HG03571 (cell line): ENCODE data around the gene SNX27.

ENCODE experiments used
- ATAC-seq: cut with Tn5 transposase; IDR thresholded peaks from one replicate; pipeline ENCODE4 v1.9.1; 2021; ENCODE audit not compliant: unreplicated experiment

The SNX27 gene

DNA sequence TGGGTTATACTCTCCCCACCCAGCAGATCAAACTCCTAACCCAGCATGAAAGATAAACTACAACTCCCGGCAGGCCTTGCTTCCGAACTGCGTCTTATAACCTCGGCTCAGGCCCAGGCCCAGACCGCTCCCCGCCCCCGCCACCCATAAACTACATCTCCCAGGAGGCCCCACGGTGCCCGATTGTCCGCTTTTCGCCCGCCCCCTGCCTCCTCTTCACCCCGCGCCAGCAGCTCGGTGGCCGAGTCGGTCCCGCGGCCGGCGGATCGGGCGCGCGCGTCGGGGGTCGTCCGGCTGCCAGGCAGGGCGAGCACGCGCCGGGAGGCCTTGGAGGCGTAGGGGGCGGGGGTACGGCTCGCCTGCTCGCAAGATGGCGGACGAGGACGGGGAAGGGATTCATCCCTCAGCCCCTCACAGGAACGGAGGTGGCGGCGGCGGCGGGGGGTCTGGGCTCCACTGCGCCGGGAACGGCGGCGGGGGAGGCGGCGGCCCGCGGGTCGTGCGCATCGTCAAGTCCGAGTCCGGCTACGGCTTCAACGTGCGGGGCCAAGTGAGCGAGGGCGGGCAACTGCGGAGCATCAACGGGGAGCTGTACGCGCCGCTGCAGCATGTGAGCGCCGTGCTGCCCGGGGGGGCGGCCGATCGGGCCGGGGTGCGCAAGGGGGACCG is at the start of gene SNX27:
Gene SNX27 (plus strand): TSS at position 219 of the 669 bp plus-strand sequence. CDS start 152 bp downstream, at position 371.
- ATAC-seq: peak; percentile 87

DNA sequence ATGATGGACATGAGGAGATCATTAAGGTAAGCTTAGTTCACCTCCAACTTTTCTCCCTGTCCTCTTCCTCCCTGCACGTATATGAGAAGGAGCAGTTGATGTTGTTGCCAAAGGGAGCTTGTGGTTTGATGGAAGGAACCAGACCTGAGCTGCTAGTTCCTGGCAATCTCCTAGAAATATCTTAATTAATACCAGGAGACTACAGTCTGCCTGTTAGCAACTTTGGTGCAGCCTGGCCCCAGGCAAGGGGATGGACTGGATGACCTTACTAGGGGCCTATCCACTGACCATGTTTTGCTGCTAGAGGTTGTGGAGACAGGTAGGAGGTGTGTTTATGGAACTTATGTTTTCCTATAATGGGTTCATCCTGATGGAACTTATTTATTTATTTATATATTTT is 49.2 kb upstream of the SNX27 start:
- no peak for ATAC-seq

DNA sequence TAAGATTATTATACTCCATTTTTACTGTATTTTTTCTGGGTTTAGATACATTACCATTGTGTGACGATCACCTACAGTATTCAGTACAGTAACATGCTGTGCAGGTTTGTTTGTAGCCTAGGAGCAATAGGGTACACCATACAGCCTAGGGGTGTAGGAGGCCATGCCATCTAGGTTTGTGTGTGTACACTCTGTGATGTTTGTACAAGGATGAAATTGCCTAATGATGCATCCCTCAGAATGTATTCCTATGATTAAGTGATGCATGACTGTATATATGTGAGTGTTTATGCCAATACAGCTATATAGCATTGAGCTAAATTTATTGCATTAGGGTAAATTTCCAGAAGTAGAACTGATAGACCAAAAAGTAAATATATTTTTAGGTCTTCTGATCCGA is 48.5 kb upstream of the SNX27 start:
- no peak for ATAC-seq

DNA sequence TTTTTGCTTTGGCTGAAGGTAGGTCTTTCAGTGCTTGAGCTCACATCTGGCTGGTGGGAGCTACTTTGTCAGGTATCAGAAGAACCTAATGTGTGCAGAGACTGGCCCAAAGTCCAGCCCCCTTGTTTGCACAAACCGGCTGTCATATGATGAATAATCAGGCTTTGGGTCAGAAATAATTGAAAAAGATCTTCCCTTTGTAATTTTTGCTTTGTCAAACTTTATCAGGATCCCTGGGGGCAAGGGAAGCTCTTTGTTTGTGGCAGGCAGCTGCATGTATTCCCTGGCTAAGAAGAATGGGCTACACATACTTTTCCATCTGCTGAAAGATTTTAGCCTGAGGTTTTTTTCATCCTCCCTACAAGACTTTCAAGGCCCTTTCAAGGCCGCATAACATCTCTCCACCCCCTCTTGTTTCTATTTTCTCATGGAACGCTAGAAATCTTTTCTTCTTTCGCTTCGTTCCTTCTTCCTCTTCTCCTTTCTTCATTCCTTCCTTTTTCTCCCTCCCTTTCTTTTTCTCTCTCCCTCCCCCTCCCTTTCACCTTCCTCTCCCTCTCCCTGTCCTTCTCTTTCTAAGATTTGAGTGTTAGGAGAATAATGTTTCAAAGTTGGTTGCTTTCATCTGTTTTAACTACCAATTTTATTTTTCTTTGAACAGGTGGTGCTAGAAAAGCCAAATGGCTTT is 46.2 kb upstream of the SNX27 start:
- ATAC-seq: no peak

DNA sequence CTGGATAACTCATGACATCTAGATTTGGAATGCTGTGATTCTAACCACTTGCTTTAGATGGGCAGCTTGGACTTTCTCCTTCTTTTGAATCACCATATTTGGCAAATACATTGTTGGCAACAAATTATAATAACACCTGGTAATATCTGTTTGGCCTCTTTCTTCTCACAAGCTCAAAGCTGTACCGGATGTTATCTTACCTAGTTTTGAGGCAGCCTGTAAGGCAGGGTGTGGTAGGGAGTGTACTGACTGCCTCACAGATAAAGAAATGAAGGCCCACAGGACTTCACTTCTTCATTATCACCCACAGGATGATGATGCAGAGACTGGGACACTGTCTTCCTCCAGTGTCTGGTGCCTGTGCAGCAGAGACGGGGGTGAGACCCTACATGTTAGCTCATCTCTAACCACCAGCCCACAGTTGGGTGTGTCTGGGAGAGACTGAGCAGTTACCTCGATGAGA is 43.2 kb upstream of the SNX27 start:
- ATAC-seq: no peak

GRCh38 chr1:151570819-151571218 is 41.0 kb upstream of the SNX27 start:
- ATAC-seq: no peak

DNA sequence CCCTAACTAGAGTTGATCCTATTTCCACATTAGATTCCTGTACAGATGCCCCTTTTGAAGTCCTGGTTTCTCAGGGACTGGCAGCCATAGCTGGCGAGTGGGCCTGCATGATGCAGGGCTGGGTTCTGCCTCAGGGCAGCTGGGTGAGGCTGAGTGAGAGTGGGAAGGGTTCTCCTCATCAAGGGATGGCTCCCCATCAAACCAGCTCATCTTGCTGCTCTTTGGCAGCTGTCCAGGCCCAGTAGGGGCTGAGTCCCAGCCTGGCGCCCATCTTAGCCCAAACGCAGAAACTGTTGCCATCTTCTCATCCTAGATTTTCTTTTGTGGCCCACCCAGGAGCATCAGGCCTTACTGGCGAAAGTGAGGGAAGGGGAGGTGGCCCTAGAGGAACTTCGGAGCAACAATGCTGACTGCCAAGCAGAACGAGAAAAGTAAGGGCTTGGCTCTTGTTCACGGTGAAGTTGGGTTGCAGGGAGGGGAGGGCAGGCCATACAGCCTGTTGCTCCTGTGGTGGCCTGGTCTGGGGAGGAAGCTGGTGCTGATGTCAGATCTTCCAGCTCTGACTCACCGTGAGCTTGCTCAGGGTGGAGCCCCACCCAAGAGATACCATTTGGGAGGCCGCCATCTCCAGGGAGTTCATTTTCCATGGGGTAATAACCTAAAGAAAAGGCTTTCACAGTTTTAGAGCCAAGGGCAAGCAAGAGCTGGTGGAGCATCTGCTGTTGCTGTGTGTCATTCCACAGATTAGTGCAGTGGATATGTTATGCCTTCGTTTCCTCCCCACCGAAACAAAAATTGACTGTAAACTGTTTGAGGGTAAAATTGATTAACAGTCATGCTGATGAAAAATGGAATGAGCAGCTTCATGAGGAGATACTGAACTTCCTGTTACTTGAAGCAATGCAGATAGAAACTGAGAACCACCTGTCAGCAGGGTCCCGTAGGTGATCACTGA is 37.0 kb upstream of the SNX27 start:
- no peak for ATAC-seq

DNA sequence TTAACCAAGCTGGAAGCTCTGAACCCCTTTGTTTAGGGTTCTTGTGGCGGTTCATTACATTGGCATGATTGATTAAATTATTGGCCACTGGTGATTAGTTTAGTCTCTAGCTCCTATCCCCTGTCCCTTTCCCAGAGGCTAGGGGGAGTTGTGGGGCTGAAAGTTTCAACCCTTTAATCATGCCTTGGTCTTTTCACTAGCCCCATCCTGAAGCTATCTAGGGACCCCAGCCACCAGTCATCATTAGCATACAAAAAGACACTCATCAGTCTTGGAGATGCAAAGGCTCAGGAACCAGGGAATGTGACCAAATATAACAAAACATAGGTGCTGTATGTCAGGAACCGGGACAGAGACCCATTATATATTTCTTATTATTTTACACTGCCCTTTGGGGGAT is 34.7 kb upstream of the SNX27 start:
- no peak for ATAC-seq

DNA sequence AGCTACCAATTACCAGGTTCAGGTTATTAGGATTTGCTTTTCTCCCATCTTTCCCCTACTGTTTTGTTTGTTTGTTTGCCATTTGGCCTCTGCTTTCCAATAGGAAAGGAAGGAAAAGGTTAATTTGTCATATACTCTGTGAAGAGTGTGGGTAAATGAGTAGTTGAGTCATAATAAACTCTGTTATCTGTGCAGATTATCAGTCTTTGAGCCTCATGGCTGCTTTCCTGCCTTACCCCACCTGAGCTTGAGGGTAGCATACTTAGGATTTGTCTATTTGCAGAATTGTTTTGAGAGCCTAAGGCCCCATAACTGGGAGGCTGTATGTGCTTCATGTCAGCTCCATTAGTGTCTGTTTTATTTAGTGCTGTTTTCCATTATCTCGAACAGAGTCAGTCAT is 32.9 kb upstream of the SNX27 start:
- ATAC-seq: no peak

DNA sequence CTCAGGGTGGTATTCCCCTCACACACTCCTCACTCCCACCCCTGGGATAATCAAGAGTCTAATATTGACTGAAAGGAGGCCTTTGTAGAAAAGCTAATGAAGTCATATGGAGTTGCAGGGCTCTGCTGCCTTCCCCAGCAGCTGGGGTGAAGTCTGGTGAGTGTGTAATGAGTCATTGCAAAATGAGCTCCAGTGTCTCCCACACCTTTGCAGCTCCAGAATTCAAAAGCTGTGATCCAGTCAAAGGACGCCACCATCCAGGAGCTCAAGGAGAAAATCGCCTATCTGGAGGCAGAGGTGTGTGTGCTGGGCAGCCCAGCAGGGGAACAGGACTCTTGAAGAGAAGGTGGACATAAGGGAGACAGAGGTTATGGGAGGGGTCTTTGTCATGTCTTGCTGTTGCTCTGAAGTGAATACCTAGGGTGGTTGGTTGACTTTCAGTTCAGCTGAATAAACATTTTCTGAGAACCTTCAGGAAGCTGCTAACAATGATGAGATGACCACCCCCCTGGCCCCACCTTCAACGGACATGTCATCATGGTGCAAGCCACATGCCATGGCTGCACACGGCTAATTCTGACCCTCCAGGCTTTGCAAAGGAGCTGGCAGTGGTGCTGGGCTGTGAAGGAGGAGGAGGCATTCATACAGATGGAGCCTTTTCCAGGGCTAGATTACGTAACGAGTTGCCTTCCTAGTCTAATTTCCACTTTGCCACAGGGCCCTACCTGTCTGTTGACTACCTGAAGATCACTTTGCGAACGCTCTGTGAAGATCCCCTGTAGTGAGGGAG is 32.2 kb upstream of the SNX27 start:
- ATAC-seq: no peak

GRCh38 chr1:151581451-151581850 is 30.4 kb upstream of the SNX27 start:
- ATAC-seq: no peak

GRCh38 chr1:151581921-151582320 is 29.9 kb upstream of the SNX27 start:
- ATAC-seq: no peak

DNA sequence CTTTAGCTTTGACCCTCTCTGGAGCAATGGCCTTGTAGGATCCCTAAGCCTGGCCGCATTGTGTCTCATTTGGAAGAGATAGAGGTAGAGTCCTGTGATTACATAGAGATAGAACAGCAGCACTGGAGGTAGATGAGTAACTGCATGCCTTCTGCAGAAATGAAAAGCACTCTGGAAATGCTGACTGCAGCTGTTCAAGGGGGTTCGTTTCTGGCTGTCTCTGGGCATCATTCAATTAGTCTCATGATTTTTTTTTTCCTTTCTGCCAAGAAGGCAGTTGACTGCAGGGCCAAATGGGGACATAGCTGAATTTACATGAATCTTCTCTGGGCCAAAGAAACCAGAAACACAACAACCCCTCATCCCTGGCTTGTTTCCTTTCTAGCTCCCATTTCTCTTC is 28.1 kb upstream of the SNX27 start:
- no peak for ATAC-seq

GRCh38 chr1:151584278-151584677 is 27.6 kb upstream of the SNX27 start:
- no peak for ATAC-seq

GRCh38 chr1:151584780-151585179 is 27.1 kb upstream of the SNX27 start:
- ATAC-seq: no peak

DNA sequence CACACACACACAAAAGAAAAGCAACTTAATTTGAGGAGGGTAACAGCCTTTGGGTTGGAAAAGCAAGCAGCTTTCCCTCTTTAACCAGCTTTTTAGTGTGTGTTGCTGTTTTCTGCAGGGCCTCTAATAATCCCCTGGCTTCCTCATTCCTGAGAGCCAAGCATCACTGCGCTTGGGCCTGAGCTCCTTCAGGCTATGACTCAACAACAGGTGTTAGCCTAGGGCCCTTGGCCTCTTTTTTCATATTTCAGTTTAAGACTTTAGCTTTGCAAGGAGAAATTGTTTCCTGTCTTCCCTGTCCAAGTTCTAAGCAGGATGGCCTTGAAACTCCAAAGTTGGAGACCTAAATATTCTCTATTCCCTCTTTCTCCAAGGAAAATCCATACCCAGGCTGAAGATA is 26.2 kb upstream of the SNX27 start:
- no peak for ATAC-seq

GRCh38 chr1:151590961-151591360 is 20.9 kb upstream of the SNX27 start:
- no peak for ATAC-seq

DNA sequence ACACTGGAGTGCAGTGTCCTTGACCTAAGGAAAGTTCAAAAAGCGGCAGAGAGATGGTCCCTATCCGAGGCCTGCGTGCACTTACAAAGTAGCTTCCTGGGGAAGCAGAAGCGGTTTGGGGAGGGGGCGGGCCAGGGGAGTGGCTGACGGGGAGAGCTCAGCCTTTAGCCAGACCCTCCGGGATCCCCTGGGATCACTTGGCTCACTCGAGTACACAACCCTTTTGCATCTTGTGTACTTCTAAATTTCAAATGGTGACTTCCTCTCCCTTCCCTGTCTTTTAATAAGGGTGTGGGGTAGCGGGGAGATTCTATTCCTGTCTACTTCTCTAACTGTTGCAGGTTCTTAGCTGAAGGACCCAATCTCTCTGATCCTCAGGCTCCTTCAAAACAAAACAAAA is 18.1 kb upstream of the SNX27 start:
- ATAC-seq: no peak

DNA sequence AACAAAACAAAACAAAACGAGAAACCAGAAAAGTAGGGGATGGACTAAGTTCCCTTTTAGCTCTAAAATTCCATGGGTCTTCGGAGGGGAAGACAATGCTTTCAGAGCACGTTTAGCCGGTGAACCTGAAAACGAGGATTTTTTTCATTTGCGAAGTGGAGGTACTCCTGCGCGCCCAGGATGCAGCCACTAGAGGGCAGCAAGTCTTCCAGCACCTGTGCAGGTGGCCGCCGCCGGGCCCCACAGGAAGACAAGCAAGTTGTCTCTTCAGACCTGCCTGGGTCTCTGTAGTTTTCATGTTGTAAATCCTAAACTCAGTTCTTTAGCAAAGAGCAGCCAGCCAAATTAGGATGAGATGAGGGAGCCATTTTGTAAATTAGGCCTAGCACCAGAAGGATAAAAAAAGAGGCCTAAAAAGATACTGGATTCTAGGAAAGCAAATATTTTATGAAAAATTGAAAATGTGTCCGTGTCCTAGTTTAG is 17.7 kb upstream of the SNX27 start:
- no peak for ATAC-seq

DNA sequence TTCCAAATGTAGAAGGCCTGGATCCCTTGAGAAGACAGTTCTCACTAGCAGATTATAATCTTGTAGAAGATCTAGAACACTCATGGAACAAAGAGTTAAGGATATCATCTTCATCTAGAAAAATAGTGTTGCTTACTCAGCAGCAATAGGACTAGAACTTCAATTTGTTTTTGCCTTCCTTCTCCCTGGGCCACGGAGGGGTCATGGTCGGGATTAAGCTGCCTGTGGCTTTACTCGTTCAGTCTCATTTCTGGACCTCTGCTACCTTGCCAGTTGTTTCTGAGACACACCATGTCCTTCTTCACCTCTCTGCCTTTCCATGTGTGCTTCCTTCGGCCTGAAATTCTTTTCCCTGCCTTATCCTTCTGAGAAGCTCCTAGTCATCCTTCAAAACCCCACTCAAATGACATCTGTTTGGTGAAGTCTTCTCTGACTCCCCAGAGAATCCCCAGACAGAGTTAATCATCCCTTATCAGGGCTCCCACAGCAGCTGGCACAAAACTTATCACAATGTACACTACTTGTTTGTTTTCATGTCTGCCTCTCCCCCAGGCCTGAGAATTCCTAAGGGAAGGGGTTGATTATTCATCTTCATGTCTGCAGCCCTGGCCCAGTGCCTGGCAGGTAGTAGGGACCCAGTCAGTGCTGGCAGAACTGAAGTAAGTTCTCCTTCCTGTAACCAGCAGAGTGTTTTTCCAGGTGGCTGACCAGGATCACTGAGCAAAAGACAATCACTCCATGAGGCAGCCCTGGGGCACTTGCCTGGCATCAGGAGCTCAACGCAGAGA is 15.5 kb upstream of the SNX27 start:
- ATAC-seq: no peak
